Breast epithelium (tissue), 3 donors: ENCODE measurements around the gene KCNIP1.

Experiments
- CTCF ChIP-seq, 3 donors: fragments of 450-650 bp; IDR thresholded peaks; one replicate each; pipeline ENCODE4 v1.5.1; 2016 to 2017; ENCODE audit warnings: antibody characterized with exemption in 3 of 3, mild to moderate bottlenecking in 3 of 3, moderate library complexity in 3 of 3
- POLR2A ChIP-seq: fragments of 450-650 bp; IDR thresholded peaks from one replicate; pipeline ENCODE4 v1.6.1; 2016; ENCODE audit warnings: antibody characterized with exemption, mild to moderate bottlenecking, moderate library complexity
- POLR2AphosphoS5 ChIP-seq, 3 donors: sonication (generic); formaldehyde crosslinking; IDR thresholded peaks; one replicate each; pipeline ENCODE4 v1.6.1; 2017; ENCODE audit warnings: antibody characterized with exemption in 3 of 3

- TF ChIP-seq CTCF (IDR thresholded peaks at IDR 0.05) (no peak), POLR2A (no peak), POLR2AphosphoS5 (IDR thresholded peaks at IDR 0.05) (no peak)
Observed at GRCh38 chr5:170660531-170660930, 156.7 kb downstream of the KCNIP1 start.
